HG02884 (cell line): ENCODE data around the gene CLDN14.
"Not testable (repeated sequence)": the region's sequence is repeated elsewhere in the genome, so short reads cannot be mapped to it uniquely, and the experiment has no call there.

Source experiments
- ATAC-seq: cut with Tn5 transposase; IDR thresholded peaks from one replicate; pipeline ENCODE4 v1.9.1; 2021; ENCODE audit warnings: mild to moderate bottlenecking, moderate library complexity; ENCODE audit not compliant: unreplicated experiment

CLDN14 gene

GRCh38 chr21:36502365-36502764 is 22.4 kb upstream of the CLDN14 start:
- ATAC-seq = no peak

- ATAC-seq = no peak
Measured at GRCh38 chr21:36501589-36501892, 21.6 kb upstream of the CLDN14 start.

GRCh38 chr21:36499578-36500471 is 19.9 kb upstream of the CLDN14 start:
- no peak for ATAC-seq

GRCh38 chr21:36494557-36494956 is 14.6 kb upstream of the CLDN14 start:
- no peak for ATAC-seq

DNA sequence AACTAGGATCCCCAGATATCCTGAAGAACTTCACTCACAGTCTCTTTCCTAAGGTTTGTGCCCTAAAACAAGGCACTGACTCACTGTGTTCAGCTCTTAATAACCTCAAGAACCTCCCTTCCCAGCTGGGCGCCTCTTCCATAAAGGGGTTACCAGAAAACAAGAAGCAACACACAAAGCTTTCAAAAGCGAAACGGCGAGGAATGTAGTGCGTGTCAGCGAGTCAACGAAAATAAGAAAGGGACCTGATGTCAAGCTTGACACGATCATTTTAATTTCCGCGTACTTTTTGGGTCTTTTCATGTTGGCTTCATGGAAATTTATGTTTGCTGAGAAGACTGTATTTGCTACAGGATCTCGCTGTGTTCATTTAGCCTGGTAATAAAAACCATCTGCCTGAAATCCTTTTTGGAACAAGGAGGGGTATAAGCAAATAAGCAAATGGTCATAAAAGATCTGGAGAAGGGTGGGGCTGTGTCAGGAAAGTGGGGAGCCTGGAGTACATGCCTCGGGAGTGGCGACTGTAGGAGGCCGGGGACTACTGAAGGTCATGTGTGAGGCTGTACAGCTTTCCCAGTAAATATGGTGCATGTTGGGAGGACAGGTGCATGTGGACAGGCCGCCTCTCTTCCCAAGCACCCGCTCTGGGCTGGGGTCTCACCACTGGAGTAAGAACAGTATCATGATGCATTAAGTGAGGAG is 11.4 kb upstream of the CLDN14 start:
- ATAC-seq = no peak

DNA sequence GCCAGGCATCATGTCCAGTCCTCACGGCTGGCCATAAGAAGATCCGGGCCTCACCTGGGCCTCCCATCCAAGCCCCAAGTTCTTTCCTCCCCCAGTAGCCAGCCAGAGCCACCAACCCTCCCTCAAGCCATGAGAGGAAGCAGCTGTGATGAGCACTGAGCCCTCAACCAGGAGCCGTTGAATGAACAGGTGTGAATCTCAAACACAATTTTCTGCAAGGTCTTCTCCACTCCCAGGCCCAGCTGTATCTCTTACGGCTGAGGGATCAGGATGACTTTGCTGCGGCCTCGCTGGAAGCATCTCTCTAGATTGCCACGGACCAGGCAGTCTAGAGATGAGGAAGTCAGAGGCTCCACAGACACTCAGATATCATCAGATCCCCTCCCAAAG is 9.8 kb upstream of the CLDN14 start:
- no peak for ATAC-seq

DNA sequence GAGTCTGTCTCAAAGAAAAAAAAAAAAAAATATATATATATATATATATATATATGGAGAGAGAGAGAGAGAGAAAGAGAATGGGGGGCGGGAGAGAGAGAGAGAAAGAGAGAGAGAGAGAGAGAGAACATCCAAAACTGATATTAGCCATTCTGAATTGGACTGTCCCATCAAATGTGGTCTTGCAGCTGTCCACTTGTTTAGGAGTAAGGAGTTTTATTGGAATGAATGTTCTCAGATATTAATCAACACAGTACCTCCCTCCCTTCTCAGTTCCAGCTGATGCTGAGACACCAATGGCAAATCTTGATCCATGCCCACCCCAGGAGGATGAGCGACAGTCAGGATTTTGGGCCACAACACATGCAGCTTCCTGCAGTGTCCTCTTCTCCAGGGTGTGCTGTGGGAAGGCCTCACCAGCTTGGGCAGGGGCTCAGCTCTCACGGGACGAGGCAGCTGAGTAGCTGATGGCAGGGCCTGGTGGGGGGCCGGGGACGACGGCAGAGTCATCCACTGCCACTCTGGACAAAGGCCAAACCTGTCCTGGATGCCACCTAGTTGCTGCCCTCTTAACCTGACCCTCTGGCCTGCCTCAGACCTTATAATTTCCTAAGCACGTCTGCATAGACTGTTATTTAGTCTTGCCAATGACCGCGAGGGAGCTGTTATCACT is 9.3 kb upstream of the CLDN14 start:
- no peak for ATAC-seq

GRCh38 chr21:36487641-36488307 is 7.9 kb upstream of the CLDN14 start:
- ATAC-seq = no peak

- no peak for ATAC-seq
Measured at GRCh38 chr21:36486246-36486645, 6.3 kb upstream of the CLDN14 start.

DNA sequence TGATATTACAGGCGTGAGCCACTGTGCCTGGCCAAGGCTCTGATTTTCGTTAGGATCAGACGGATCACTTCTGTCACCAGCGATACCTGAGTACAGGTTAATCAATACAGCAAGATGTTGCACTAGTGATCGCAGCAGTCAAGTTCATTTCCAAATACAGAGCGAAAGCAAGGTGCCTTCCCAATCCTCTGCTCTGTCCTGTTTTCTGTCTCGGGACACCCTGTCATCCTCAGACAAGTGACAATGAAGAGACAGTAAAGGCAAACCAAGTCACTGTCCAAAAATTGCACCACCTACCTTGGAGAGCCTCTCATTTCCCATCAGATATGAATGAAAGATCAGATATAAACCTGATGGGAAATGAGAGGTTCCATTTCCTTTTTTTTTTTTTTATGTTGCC is 5.6 kb upstream of the CLDN14 start:
- no peak for ATAC-seq

- no peak for ATAC-seq
Measured at GRCh38 chr21:36483095-36483494, 3.2 kb upstream of the CLDN14 start.

DNA sequence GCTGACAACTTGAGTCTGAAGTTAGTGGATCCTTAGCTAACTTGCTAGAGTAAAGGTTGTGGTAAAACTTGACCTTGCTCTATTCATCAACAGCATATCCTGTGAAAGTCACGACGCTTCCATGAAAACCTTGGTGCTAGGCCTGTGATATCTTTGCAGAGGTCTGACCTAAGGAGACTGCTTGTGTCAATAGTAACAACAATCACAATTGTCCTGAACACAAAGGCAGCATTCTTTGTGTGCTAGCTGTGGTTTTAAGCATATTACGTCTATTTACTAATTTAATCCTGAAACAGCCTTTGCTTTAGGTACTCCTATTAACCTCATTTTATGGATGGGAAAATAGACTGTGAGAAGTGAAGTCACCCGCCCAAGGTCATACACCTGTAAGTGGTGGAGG is 2.8 kb upstream of the CLDN14 start:
- no peak for ATAC-seq

DNA sequence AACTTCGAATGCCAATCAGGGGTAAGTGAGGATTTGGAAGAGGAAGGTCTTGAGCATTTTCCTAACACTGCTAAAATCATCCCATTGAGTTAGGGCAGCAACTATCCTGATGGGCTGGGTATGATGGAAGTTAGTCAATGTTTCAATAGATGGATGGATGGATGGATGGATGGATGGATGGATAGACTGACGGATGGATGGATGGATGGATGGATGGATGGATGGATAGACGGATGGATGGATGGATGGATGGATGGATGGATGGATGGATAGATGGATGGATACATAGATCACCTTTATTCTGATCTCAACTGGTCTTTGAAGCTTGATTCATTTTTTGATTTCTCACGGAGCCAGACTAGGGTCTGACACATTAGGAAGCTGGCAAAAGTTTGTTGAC is 2.3 kb upstream of the CLDN14 start:
- no peak for ATAC-seq

DNA sequence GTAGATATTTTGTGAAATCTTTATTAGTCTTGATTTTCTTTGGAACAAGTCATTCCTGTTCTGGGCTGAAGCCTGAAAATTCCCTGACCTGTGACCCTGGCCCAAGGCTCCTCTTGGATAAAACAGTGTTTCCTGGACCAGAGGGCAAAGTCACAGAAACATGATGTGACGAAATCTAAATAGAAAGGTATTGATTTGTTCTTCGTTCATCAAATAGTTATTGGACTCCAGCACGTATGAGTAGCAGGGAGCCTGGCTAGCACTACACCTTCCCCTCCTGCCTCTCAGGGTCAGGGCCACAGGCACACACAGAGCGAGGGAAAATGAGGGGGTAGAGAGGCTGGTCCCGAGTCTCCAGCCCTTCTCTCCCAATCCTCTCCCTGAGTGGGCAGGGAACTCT is 1.7 kb upstream of the CLDN14 start:
- no peak for ATAC-seq

GRCh38 chr21:36480618-36481017 is 696 bp upstream of the CLDN14 start:
- no peak for ATAC-seq

DNA sequence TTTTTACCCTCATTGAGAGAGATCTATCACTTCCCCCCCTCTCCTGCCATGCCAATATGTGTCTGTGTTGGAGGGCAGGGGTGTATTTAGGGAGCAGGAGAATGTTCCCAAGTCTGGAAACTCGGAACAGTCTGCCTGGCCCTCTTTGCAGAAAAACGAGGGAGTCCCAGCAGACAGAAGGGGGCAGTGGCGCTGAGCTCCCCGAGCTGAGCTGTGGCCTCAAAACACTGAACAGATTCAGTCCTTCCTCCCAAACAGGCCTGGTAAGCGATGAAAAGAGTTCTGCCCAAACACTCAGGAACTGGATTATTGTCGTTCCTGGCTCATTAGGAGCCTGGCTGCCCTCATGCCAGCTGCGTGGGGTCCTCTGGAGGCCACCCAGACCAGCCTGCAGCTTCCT is 981 bp downstream of the CLDN14 start:
- no peak for ATAC-seq

- ATAC-seq = no peak
Measured at GRCh38 chr21:36478207-36478701, 1.7 kb downstream of the CLDN14 start.

- no peak for ATAC-seq
Measured at GRCh38 chr21:36477559-36477958, 2.4 kb downstream of the CLDN14 start.

DNA sequence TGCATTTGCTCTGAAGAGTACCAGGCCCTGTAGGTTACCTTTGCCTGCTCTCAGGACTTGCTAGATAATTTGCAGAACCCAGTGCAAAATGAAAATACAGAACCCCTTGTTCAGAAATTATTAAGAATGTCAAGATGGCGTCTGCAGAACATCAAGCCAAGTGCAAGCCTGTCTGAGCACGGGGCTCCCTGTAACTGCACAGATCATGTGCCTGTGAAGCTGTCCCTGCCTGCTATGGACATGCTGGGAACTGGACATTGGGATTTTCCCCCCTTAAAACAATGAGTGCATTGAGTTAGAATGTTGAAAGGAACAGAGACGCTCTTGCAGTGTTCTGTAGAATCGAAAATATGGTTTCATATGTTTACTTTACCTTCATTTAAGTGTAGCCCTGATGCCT is 2.9 kb downstream of the CLDN14 start:
- no peak for ATAC-seq

GRCh38 chr21:36476541-36476940 is 3.4 kb downstream of the CLDN14 start:
- ATAC-seq = not testable (repeated sequence)

GRCh38 chr21:36474591-36474990 is 5.3 kb downstream of the CLDN14 start:
- no peak for ATAC-seq
